HEK293T (cell line): ENCODE measurements around the gene GNA12.

Experiments used
- CTCF ChIA-PET: fragments of 350-600 bp; formaldehyde crosslinking; extraction: SDS; loops from one replicate; lab custom pipeline; 2021; ENCODE audit warnings: antibody characterized with exemption, inconsistent platforms; lab: Yijun Ruan, JAX
- POLR2A ChIA-PET: fragments of 350-600 bp; formaldehyde crosslinking; extraction: SDS; loops from one replicate; lab custom pipeline; 2020; ENCODE audit warnings: antibody characterized with exemption, inconsistent platforms; lab: Yijun Ruan, JAX
- DNase-seq: peaks from one replicate; pipeline ENCODE4 v3.0.0; 2012; ENCODE audit warnings: mixed read lengths; ENCODE audit errors: extremely low spot score
- ARNT ChIP-seq: fragments of 450-650 bp; IDR thresholded peaks from 2 replicates; pipeline ENCODE4 v1.6.1; 2017; ENCODE audit warnings: mild to moderate bottlenecking
- BHLHE40 ChIP-seq: fragments of 450-650 bp; IDR thresholded peaks from 2 replicates; pipeline ENCODE4 v1.6.1; 2016; ENCODE audit warnings: mild to moderate bottlenecking, moderate library complexity, borderline replicate concordance
- CTBP1 ChIP-seq: fragments of 450-650 bp; IDR thresholded peaks from 2 replicates; pipeline ENCODE4 v1.6.1; 2016; ENCODE audit warnings: borderline replicate concordance
- ELF4 ChIP-seq: fragments of 450-650 bp; IDR thresholded peaks from 2 replicates; pipeline ENCODE4 v1.6.1; 2017; ENCODE audit warnings: antibody characterized with exemption
- FOXA1 ChIP-seq: fragments of 450-650 bp; IDR thresholded peaks from 2 replicates; pipeline ENCODE4 v1.6.1; 2016; ENCODE audit warnings: mild to moderate bottlenecking
- FOXK2 ChIP-seq: fragments of 450-650 bp; IDR thresholded peaks from 2 replicates; pipeline ENCODE4 v1.6.1; 2016; ENCODE audit warnings: mild to moderate bottlenecking
- FOXM1 ChIP-seq: fragments of 450-650 bp; IDR thresholded peaks from 2 replicates; pipeline ENCODE4 v1.6.1; 2017; ENCODE audit warnings: mild to moderate bottlenecking, borderline replicate concordance
- HDGF ChIP-seq: fragments of 450-650 bp; IDR thresholded peaks from 2 replicates; pipeline ENCODE4 v1.6.1; 2017; ENCODE audit warnings: antibody characterized with exemption, borderline replicate concordance
- L3MBTL2 ChIP-seq: fragments of 450-650 bp; conservative IDR thresholded peaks from 2 replicates; pipeline ENCODE4 v1.6.1; 2016; ENCODE audit warnings: mild to moderate bottlenecking
- LEF1 ChIP-seq: fragments of 450-650 bp; IDR thresholded peaks from 2 replicates; pipeline ENCODE4 v1.6.1; 2017; ENCODE audit warnings: mild to moderate bottlenecking, borderline replicate concordance
- NFRKB ChIP-seq: fragments of 450-650 bp; IDR thresholded peaks from 2 replicates; pipeline ENCODE4 v1.6.1; 2016; ENCODE audit warnings: mild to moderate bottlenecking, moderate library complexity
- SP1 ChIP-seq: fragments of 450-650 bp; IDR thresholded peaks from 2 replicates; pipeline ENCODE4 v1.6.1; 2017
- SUZ12 ChIP-seq: fragments of 450-650 bp; IDR thresholded peaks from 2 replicates; pipeline ENCODE4 v1.6.1; 2016; ENCODE audit warnings: mild to moderate bottlenecking
- TARDBP ChIP-seq: fragments of 450-650 bp; IDR thresholded peaks from 2 replicates; pipeline ENCODE4 v1.6.1; 2016
- ZNF384 ChIP-seq: fragments of 450-650 bp; IDR thresholded peaks from 2 replicates; pipeline ENCODE4 v1.6.1; 2016
- TF ChIP-seq, protein P1 (sequence below): fragments of 450-650 bp; IDR thresholded peaks from 2 replicates; pipeline ENCODE4 v1.6.1; 2016

GNA12 gene

DNA sequence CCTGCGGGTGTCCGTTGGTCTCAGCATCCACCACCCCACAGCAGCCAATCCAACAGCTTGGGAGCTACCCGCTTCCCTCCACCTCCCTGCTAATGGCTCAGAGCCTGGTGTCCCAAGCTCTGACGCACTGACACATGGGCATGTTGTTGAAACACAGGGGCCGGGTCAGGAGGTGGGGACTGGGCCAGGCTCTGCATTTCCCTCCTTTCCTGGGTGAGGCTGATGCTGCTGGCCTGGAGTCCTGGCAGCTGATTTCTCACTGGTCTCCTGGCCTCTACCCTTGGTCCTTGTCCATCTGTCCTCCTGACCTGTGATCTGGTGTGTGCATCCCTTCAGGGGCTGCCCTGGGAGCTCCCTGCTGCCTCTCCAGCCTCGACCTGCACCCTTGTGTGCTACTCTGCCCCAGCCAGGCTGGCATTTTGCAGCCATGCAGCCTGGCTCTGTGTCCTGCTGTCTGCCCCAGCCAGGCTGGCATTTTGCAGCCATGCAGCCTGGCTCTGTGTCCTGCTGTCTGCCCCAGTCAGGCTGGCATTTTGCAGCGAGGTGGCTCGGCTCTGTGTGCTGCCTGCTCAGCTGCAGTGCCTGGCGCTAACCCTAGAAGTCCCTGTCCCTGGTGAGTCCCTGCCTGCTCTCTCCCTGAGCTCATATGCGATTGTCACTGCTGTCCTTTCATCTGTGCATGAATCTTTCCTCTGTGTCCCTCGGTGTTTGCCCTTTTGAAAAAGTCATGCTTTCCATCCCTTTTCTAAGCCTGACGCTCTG lies 142.1 kb downstream of the GNA12 start:
- CTCF ChIA-PET, result interaction anchor here (0.9 to 1.2 kb wide), 2 partner anchors 8 to 17 kb away, joined by 3 read pairs; no protein-coding TSS in a partner anchor
- DNase-seq, result no peak

DNA sequence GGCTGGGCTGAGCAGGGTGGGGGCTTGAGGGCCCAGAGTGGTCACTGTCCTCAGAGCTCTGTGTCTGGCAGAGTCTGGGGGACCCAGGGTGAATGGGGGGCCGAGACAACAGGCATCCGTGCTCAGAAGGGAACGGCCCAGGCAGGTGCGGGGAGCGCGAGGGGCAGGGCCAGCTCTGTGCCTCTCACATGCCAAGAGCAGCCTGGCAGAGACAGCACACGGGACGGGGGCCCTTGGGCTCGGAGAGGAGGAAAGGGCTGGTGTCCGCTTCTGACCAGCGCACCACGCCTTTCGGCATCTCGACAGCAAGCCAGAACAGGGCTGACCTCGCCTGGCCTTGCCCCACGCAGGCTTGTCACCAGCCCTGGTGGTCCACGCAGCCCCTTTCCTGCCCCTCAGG lies 142.7 kb downstream of the GNA12 start:
- CTCF ChIA-PET, result no interaction called here
- no peak for DNase-seq
- POLR2A ChIA-PET, result interaction anchor here (1.3 kb wide), 1 partner anchor 9 kb away, joined by 4 read pairs; no protein-coding TSS in a partner anchor
- TF ChIP-seq NFRKB (no peak), FOXA1 (no peak), HDGF (no peak), BHLHE40 (no peak), FOXM1 (no peak), ARNT (no peak), ZNF384 (no peak), SP1 (no peak), LEF1 (no peak), L3MBTL2 (no peak), CTBP1 (no peak), ELF4 (no peak), FOXK2 (no peak), TARDBP (no peak), SUZ12 (no peak)
- TF ChIP-seq, protein P1, sequence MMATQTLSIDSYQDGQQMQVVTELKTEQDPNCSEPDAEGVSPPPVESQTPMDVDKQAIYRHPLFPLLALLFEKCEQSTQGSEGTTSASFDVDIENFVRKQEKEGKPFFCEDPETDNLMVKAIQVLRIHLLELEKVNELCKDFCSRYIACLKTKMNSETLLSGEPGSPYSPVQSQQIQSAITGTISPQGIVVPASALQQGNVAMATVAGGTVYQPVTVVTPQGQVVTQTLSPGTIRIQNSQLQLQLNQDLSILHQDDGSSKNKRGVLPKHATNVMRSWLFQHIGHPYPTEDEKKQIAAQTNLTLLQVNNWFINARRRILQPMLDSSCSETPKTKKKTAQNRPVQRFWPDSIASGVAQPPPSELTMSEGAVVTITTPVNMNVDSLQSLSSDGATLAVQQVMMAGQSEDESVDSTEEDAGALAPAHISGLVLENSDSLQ, result no peak

More for the DNA sequence above, 142.1 kb downstream of the GNA12 start:
- TF ChIP-seq FOXA1, result no peak
- TF ChIP-seq, protein P1, result no peak
- TF ChIP-seq TARDBP, result no peak
- TF ChIP-seq SUZ12, result no peak
- TF ChIP-seq CTBP1, result no peak
- no peak for TF ChIP-seq FOXM1
- no peak for TF ChIP-seq FOXK2
- TF ChIP-seq BHLHE40, result no peak
- no peak for TF ChIP-seq ZNF384
- no peak for TF ChIP-seq ARNT
- TF ChIP-seq HDGF, result no peak
- TF ChIP-seq NFRKB, result no peak
- TF ChIP-seq LEF1, result no peak
- TF ChIP-seq ELF4, result no peak
- TF ChIP-seq SP1, result no peak
- no peak for TF ChIP-seq L3MBTL2
- POLR2A ChIA-PET, result interaction anchor here (1.3 kb wide), 1 partner anchor 8 kb away, joined by 4 read pairs; no protein-coding TSS in a partner anchor

- TF ChIP-seq FOXM1 (no peak), HDGF (no peak), ELF4 (no peak), NFRKB (no peak), FOXA1 (no peak), ZNF384 (no peak), SP1 (no peak), TARDBP (no peak), FOXK2 (no peak), ARNT (no peak), BHLHE40 (no peak), CTBP1 (no peak), SUZ12 (no peak), LEF1 (no peak), L3MBTL2 (no peak)
- TF ChIP-seq, protein P1, result no peak
- no peak for DNase-seq
- ChIA-PET POLR2A (interaction anchor here (1.3 kb wide), 1 partner anchor 10 kb away, joined by 4 read pairs; no protein-coding TSS in a partner anchor), CTCF (no interaction called here)
Observed at GRCh38 chr7:2700141-2700850, 143.8 kb downstream of the GNA12 start.

GRCh38 chr7:2699289-2699620 lies 144.9 kb downstream of the GNA12 start:
- CTCF ChIA-PET, result interaction anchor here (0.7 to 1.2 kb wide), 3 partner anchors 11 to 204 kb away, joined by 3 to 5 read pairs (median 3); no protein-coding TSS in a partner anchor
- DNase-seq, result no peak
- POLR2A ChIA-PET, result interaction anchor here (0.6 kb wide), 1 partner anchor 958 kb away, joined by 3 read pairs; no protein-coding TSS in a partner anchor
- TF ChIP-seq, protein P1, result no peak
- TF ChIP-seq SP1 (no peak), NFRKB (no peak), FOXA1 (no peak), FOXK2 (no peak), L3MBTL2 (no peak), BHLHE40 (no peak), ZNF384 (no peak), SUZ12 (no peak), LEF1 (no peak), ELF4 (no peak), HDGF (no peak), FOXM1 (no peak), TARDBP (no peak), ARNT (no peak)
